GM13977 (cell line): Measurements from ENCODE around the gene ANKRD13A.

Source experiments
- DNase-seq: peaks from one replicate; pipeline ENCODE4 v3.0.0; 2012; ENCODE audit warnings: low spot score
- CTCF ChIP-seq: IDR thresholded peaks from 2 replicates; pipeline ENCODE4 v1.5.1; 2012; ENCODE audit warnings: mild to moderate bottlenecking, control low read depth; ENCODE audit not compliant: insufficient read depth; ENCODE audit errors: extremely low read depth, missing control alignments
- in situ Hi-C: fragments of 300-500 bp; cut with MboI; formaldehyde crosslinking; loops from one replicate; pipeline ENCODE4 v1.12.0; 2022; ENCODE audit warnings: low sequenced_read_pairs, low pct_unique_long_range_greater_than_20kb, mixed read lengths, inconsistent platforms; ENCODE audit not compliant: unreplicated experiment

ANKRD13A gene

GRCh38 chr12:109996483-109996853 lies 2.8 kb upstream of the ANKRD13A start:
- DNase-seq, result no peak
- no peak for TF ChIP-seq CTCF
- in situ Hi-C loops, result no loop called here

GRCh38 chr12:109997393-109997792 lies 1.8 kb upstream of the ANKRD13A start:
- no peak for DNase-seq
- TF ChIP-seq CTCF, result no peak
- in situ Hi-C loops, result no loop called here

- no peak for TF ChIP-seq CTCF
- no peak for DNase-seq
- in situ Hi-C loops, result no loop called here
Observed at GRCh38 chr12:109998241-109998903, 858 bp upstream of the ANKRD13A start.

GRCh38 chr12:109999649-109999971 lies 380 bp downstream of the ANKRD13A start:
- no peak for DNase-seq
- in situ Hi-C loops, result no loop called here
- TF ChIP-seq CTCF, result no peak

- DNase-seq, result no peak
- TF ChIP-seq CTCF, result no peak
- in situ Hi-C loops, result no loop called here
Observed at GRCh38 chr12:109999983-110000505, 814 bp downstream of the ANKRD13A start.

GRCh38 chr12:110001596-110001995 lies 2.4 kb downstream of the ANKRD13A start:
- no peak for TF ChIP-seq CTCF
- no peak for DNase-seq
- in situ Hi-C loops, result no loop called here
